ENCODE data around the gene KLHL36.

DNA sequence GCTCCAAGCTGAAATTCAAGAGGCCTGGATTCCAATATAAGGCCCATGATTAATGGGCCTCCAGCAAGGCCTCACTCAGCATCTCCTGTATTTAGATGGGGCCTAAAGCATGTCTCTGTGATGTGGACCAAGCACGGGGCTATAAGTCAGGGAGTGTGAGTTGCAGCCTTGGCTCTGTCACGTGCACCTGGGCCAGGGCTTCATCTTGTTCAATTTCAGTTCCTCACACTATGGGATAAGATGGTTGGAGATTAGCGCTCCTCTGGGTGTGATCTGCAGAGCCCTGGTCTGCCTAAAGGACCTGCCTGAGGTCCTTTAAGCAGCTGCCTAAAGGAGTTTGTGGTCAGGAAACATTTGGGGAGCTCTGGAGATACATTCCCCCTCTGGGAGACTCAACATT is 25.2 kb downstream of the KLHL36 start:
- TF ChIP-seq, protein P1, sequence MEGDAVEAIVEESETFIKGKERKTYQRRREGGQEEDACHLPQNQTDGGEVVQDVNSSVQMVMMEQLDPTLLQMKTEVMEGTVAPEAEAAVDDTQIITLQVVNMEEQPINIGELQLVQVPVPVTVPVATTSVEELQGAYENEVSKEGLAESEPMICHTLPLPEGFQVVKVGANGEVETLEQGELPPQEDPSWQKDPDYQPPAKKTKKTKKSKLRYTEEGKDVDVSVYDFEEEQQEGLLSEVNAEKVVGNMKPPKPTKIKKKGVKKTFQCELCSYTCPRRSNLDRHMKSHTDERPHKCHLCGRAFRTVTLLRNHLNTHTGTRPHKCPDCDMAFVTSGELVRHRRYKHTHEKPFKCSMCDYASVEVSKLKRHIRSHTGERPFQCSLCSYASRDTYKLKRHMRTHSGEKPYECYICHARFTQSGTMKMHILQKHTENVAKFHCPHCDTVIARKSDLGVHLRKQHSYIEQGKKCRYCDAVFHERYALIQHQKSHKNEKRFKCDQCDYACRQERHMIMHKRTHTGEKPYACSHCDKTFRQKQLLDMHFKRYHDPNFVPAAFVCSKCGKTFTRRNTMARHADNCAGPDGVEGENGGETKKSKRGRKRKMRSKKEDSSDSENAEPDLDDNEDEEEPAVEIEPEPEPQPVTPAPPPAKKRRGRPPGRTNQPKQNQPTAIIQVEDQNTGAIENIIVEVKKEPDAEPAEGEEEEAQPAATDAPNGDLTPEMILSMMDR (IDR thresholded peaks at IDR 0.05; ENCODE audit: low read depth, low read length, missing input control), result no peak
- TF ChIP-seq YY1 (IDR thresholded peaks at IDR 0.05) (no peak), TAF1 (conservative IDR thresholded peaks at IDR 0.05) (no peak), FOXA1 (IDR thresholded peaks at IDR 0.05) (no peak), JUND (IDR thresholded peaks at IDR 0.05) (no peak), EGR1 (IDR thresholded peaks at IDR 0.05; ENCODE audit: low read depth in 2 of 2) (no peak), HNF4A (conservative IDR thresholded peaks at IDR 0.05) (no peak), HNF4G (IDR thresholded peaks at IDR 0.05) (no peak)
- TF ChIP-seq, protein P2, sequence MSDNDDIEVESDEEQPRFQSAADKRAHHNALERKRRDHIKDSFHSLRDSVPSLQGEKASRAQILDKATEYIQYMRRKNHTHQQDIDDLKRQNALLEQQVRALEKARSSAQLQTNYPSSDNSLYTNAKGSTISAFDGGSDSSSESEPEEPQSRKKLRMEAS (IDR thresholded peaks at IDR 0.05), result no peak
- TF ChIP-seq, protein P3, sequence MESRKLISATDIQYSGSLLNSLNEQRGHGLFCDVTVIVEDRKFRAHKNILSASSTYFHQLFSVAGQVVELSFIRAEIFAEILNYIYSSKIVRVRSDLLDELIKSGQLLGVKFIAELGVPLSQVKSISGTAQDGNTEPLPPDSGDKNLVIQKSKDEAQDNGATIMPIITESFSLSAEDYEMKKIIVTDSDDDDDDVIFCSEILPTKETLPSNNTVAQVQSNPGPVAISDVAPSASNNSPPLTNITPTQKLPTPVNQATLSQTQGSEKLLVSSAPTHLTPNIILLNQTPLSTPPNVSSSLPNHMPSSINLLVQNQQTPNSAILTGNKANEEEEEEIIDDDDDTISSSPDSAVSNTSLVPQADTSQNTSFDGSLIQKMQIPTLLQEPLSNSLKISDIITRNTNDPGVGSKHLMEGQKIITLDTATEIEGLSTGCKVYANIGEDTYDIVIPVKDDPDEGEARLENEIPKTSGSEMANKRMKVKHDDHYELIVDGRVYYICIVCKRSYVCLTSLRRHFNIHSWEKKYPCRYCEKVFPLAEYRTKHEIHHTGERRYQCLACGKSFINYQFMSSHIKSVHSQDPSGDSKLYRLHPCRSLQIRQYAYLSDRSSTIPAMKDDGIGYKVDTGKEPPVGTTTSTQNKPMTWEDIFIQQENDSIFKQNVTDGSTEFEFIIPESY (IDR thresholded peaks at IDR 0.05), result no peak
- TF ChIP-seq, protein P4, sequence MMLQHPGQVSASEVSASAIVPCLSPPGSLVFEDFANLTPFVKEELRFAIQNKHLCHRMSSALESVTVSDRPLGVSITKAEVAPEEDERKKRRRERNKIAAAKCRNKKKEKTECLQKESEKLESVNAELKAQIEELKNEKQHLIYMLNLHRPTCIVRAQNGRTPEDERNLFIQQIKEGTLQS (IDR thresholded peaks at IDR 0.05), result no peak

Measured in liver (tissue), 3 donors.